Posterior cingulate gyrus (tissue), 11 donors: ENCODE measurements around the gene POU6F1.

ENCODE experiments used
- DNase-seq, 10 donors: peaks; one replicate each; pipeline versions ENCODE4 v3.0.0 to v3.0.0-alpha.2; 2020 to 2021; ENCODE audit warnings: mixed read lengths in 3 of 10
- intact Hi-C: fragments of 100-400 bp; cut with DNase I; formaldehyde crosslinking; loops from one replicate; pipeline ENCODE4 v1.15.1; 2023

The POU6F1 gene

GRCh38 chr12:51199366-51199945 is 18.4 kb downstream of the POU6F1 start:
- no peak for DNase-seq
- intact Hi-C loops, result no loop called here

DNA sequence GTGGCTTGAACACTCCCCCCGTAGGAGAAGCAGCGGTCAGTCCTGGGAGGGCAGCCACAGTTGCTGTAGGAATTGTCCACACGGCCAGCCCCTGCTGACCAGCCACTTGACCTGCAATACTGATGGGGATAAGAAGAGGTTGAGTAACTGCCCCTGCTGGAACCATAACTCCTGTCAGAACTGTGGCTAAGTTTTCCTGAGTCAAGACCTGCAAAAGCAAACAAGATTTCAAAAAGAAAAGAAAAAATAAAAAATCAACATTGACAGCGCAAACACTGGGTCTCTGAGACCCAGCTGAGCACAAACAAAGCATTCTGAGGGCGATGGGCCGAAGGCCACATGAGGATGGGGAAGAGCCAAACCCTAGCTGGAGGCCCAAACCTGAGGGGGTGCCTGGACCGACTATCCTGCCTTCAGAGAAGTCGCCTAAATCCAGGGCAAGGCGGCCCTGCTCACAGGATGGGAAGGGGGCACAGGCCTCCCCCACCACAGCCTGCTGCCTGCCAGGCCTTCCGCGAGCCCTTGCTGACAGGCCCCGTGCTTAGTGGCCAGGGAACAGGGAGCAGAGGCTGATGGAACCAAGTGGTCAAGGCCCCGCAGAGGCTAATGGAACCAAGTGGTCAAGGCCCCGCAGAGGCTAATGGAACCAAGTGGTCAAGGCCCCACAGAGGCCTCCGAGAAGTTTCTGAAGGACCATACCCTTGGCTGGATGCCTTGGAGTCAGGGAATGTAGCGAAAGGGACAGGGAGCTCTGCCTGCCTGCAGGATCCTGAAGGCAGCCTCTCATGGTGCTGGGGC is 19.1 kb downstream of the POU6F1 start:
- DNase-seq, result no peak

GRCh38 chr12:51197736-51198567 is 19.9 kb downstream of the POU6F1 start:
- no peak for DNase-seq

More for the DNA sequence above, 19.1 kb downstream of the POU6F1 start:
- intact Hi-C loops, result no loop called here

GRCh38 chr12:51196547-51196946 is 21.3 kb downstream of the POU6F1 start:
- DNase-seq, result no peak
- intact Hi-C loops, result no loop called here

More at GRCh38 chr12:51197736-51198567, 19.9 kb downstream of the POU6F1 start:
- intact Hi-C loops, result no loop called here

DNA sequence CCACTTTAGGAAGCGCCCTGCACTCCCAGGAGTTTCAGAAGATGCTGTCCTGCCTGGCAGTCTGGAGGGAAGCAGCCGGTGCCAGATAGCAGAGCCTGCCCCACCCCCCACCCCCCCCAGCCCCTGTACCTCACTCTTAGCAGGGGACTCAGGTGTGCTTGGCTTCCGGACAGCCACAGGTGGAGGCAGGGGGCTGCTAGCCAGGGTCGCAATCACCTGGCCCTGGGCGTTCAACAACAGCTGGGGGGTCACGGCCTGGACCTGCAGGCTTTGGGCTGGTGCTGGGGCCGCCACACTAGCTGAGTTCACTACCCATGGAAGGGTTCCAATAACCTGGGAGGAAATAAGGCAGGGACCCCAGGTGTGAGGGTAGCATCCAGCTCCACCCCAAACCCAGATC is 22.0 kb downstream of the POU6F1 start:
- no peak for DNase-seq
- intact Hi-C loops, result no loop called here

GRCh38 chr12:51192284-51192671 is 25.6 kb downstream of the POU6F1 start:
- DNase-seq, result peak in 1 of 10 donors; percentile 26
- intact Hi-C loops, result no loop called here

GRCh38 chr12:51191516-51192283 is 26.2 kb downstream of the POU6F1 start:
- peak in 1 of 10 donors; percentile 24 for DNase-seq
- intact Hi-C loops, result no loop called here

GRCh38 chr12:51190820-51191219 is 27.0 kb downstream of the POU6F1 start:
- intact Hi-C loops, result no loop called here
- DNase-seq, result no peak

GRCh38 chr12:51189790-51190355 is 28.0 kb downstream of the POU6F1 start:
- intact Hi-C loops, result no loop called here
- no peak for DNase-seq

- DNase-seq, result peak in 1 of 10 donors; percentile 52
- intact Hi-C loops, result no loop called here
These were observed 29.4 kb downstream of the POU6F1 start for GRCh38 chr12:51188359-51189051.

- intact Hi-C loops, result no loop called here
- DNase-seq, result no peak
These were observed 30.4 kb downstream of the POU6F1 start for GRCh38 chr12:51187370-51187987.

GRCh38 chr12:51186465-51187085 is 31.3 kb downstream of the POU6F1 start:
- intact Hi-C loops, result no loop called here
- no peak for DNase-seq

- no peak for DNase-seq
- intact Hi-C loops, result no loop called here
These were observed 32.6 kb downstream of the POU6F1 start for GRCh38 chr12:51185171-51185717.

GRCh38 chr12:51183816-51184215 is 34.0 kb downstream of the POU6F1 start:
- DNase-seq, result peak in 2 of 10 donors; percentile 34 to 48
- intact Hi-C loops, result no loop called here

DNA sequence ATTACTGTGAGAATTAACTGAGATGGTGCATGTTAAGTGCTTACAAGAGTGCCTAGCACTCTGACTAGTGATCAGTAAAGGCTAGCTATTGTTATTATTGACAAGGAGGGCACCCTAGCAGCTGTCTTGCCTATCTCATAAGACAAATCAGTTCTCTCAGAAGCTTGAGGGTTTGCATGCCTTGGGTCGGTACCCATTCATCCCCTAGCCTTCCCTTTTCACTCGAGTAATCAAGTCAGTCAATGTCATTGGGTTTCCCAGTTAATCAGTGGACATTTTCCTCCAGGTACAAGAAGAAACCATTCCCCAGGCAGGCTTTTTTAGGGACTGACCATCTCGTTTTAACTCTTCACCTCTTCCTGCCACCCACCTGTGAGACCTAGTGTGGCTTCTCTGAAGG is 34.5 kb downstream of the POU6F1 start:
- intact Hi-C loops, result no loop called here
- no peak for DNase-seq

GRCh38 chr12:51181558-51181957 is 36.3 kb downstream of the POU6F1 start:
- DNase-seq, result no peak
- intact Hi-C loops, result no loop called here

- intact Hi-C loops, result no loop called here
- no peak for DNase-seq
These were observed 40.0 kb downstream of the POU6F1 start for GRCh38 chr12:51177897-51178296.

DNA sequence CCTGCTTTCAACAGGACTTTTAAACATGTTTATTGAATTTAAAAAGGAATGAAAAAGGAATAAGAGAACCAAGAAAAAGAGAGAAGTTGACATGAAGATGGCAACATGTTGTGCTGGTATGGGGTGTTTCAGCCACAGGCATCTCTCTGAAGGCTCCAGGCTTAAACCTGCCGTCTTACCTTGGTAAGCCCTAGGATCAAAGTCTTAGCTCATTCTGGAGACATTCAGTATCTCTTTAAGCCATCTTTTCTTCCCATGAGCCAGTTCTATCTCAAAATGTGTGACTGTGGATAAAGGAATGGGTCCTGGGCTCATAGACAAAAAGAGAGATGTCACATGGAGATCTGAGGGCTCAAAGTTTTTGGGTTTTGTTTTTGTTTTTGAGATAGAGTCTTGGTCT is 43.4 kb downstream of the POU6F1 start:
- no peak for DNase-seq
- intact Hi-C loops, result loop anchor here (5.0 kb wide), 2 partner anchors 43 to 92 kb away; partner anchors contain the start of genes CSRNP2 and POU6F1
